ENCODE data around the gene PLPPR5.

DNA sequence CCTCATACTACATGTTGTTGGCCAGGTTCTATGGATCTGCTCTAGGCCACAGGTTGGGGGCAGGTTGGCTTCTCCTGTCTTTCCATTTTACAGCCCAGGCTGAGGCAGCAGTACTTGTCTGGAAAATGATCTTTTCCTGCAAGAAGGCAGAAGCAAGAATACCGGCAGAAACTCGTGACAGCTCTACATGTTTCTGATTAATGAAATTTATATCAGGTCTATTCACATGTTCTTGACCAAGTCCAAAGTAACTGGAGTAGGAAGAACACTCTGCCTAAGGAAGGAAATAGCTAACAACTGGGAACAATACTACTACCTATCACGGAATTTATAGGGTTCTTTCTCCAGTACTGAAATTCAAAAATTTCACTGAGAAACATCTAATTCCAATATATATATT is 98.3 kb downstream of the PLPPR5 start:
- no peak for TF ChIP-seq POLR2AphosphoS5 (IDR thresholded peaks at IDR 0.05)
- TF ChIP-seq CTCF (IDR thresholded peaks at IDR 0.05), result no peak
- no peak for TF ChIP-seq EP300 (IDR thresholded peaks at IDR 0.05)
- no peak for TF ChIP-seq POLR2A (IDR thresholded peaks at IDR 0.05)

Data from gastroesophageal sphincter (tissue), 3 donors.